Tibial nerve (tissue), 4 donors: ENCODE results near the gene SH3D21.

Experiments used
- CTCF ChIP-seq, 5 experiments: fragments of 200-600 bp in 3 of 5; fragments of 450-650 bp in 2 of 5; sonication (generic) in 3 of 5; IDR thresholded peaks; one replicate each; pipeline ENCODE4 v1.5.1; 2016 to 2019; ENCODE audit warnings: antibody characterized with exemption in 5 of 5, mild to moderate bottlenecking in 3 of 5, moderate library complexity in 2 of 5
- EP300 ChIP-seq, 2 donors: sonication (generic); formaldehyde crosslinking; IDR thresholded peaks; one replicate each; pipeline ENCODE4 v1.6.1; 2017; ENCODE audit warnings: antibody characterized with exemption in 2 of 2, mild to moderate bottlenecking in 1 of 2
- POLR2A ChIP-seq, 2 donors: fragments of 450-650 bp; IDR thresholded peaks; one replicate each; pipeline ENCODE4 v1.6.1; 2017; ENCODE audit warnings: antibody characterized with exemption in 2 of 2, mild to moderate bottlenecking in 2 of 2, moderate library complexity in 2 of 2

DNA sequence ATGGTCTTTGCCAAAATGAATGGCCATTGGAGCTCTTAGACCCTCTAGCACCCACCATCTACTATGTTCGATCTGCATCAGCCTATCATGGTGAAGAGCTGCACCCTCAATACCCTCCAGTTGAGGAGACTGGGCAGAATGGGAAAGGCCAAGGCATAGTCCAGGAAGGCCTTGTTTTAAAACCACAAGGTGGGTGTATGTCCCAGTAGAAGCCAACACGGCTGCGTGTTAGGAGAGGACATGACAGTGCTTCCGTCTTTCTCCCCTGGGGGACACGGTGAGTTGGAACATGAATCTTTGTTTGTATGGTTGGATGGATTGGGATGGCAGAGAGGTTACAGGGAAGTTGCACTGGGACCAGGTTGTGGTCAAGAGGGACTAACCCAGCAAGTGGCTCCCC, 18.6 kb upstream of the SH3D21 start:
- TF ChIP-seq CTCF (IDR thresholded peaks at IDR 0.05): no peak
- no peak for TF ChIP-seq POLR2A (IDR thresholded peaks at IDR 0.05)
- no peak for TF ChIP-seq EP300 (IDR thresholded peaks at IDR 0.05)
